DMS153 treated with DMSO at 0.1 percent for 48 hours (cell line): ENCODE measurements around the gene MACROD2.

Experiments used
- DNase-seq: peaks from one replicate; lab custom pipeline; 2025; ENCODE audit not compliant: unreplicated experiment; lab: John Stamatoyannopoulos, UW

MACROD2 gene

DNA sequence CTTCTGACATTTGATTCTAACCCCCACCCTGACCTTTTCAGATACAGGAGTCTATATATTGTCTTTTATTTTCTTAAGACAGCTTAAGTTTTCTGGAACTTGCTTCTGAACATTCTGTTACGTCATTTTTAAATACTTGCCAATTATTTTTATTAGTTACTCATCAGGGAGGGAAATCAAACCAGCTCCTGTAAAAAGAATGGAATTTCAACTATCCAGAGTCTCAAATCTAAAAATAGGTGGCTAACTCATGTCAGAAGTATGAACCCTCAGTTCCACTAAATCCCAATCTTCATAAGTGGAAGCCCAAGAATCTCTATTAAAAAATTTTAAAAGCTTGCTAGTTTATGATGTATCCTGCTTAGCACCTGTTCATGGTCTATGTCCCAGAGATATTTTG lies 1677.9 kb downstream of the MACROD2 start:
- DNase-seq: no peak

DNA sequence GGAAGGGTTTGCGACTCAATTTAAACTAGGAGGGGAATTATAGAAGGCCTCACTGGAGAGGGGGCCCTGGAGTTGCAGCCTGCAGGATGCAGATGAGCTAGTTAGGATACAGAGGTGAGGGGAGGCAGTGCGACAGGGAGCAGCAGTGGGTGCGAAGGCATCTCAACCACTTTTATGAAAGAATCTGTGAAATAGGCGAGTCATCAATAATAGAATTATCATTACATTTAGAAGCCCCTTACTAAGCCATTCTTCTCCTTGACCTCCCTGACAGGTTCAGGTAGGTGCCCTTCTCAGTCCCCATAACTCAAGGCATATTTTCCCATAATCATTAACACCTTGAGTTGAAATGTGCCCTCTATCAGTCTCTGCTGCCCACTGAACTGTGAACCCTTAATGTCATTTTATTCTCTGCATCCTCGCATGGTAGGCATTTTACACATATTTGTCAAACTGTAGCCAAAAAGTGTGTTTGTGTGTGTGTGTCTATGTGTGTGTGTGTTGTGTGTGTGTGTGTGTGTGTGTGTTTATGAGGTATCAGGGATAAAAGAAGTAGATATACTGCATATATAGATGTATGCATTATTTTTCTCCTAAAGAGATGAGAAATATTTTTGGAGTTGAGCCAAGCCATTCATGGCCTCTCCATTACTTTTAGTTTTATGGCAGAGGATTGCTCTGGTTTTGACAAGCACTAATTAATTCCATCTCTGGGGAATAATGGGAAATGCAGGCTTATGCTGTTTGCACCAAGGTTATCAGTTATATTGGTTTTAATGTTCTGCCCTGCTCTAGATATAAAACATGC lies 1679.1 kb downstream of the MACROD2 start:
- no peak for DNase-seq

DNA sequence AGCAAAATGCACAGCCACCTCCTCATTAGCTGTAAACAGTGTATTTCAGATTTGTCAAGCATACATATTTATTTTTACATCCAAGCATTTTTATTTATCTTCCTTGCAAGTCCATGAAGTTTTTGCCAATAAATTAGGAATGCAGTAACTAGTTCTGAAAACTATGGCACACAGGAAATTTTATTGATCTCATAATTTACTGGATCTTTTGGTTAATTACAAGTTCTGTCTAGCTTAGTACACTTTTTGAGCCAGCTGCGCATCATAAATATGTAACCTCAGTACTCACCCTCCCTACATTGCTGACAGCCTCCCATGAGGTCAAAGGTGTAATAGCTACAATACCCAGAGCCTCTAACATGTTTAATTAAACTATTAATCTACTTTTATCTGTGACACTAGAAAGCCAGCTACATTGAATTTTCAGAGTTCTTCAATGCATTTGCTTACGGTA lies 1679.8 kb downstream of the MACROD2 start:
- DNase-seq: no peak

DNA sequence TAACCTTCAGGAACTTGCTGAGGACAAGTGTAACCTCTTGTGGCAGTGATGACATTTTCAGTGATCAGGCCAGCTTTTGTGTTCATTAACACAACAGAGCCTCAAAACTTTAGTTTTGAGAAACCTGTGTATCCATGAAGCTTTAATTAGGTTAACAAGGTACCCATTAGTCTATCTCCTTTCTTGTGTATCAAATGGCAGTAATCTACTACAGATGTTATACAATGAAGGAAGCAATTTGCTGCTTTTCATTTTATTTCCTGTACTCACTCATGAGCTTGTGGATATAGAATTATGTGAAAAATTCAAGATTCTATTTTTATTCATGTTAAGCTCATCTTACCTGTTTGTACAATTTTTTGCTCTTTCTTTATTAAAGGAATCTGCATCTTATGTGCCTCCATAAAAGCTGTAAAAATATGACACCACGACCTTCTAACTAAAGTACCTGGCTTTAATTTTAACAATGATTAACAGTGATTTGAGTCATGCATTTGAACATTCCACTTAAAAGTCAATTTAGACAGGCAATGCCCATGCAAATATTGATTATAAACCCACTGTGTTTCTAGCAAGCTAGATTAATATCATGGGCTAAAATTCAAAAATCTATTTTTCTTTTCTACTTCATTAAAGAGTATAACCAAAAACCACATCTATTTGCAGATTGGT lies 1680.6 kb downstream of the MACROD2 start:
- no peak for DNase-seq

DNA sequence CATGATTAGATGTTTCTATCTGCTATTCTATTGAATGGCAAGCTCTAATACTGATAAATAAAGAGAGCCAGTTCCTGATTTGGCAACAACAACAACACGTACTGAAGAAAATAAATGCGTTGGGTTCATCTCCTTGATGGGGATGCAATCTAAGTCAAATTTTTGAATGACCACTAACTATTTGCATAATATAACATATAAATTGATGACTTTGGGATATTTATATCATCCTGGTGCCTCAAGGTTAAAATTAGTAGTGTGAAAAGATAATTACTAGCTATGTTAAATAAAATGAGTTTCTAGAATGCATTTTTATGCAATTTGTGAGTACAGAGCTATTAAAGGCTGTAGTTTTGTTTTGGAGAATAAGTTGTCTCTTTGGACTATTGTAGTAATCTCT lies 1681.5 kb downstream of the MACROD2 start:
- no peak for DNase-seq

DNA sequence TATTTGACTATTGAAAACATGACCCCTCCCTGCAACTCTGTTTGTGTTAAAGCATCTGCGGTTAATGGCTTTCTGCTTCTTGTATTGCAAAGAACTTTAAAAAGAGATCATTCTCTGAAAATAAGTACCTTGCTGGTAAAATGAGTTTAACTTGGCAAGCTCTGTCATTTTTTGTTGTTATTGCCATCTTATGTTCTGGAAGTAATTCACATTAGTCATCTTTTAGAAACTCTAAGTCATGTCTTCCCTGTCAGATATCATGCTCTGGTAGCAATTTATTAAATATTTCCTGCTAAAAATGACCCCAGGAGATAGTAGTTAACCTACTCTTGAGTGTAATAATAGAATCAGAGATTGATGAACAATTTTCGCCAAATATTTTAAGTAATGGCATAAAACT lies 1687.4 kb downstream of the MACROD2 start:
- no peak for DNase-seq

DNA sequence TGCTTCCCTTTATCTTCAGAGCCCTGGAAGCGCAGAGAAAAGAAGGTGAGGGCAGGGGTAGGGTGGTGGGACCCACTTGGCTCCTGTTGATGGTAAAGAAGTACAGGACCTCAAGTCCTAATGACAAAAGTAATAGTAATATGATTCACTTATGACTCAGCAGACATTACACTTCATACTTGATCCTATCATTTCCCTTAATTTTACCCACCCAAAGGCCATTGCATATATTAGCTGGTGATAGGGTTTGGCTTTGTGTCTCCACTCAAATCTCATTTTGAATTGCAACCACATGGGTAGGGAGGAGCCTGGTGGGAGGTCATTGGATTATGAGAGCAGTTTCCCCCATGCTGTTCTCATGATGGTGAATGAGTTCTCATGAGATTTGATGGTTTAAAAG lies 1697.3 kb downstream of the MACROD2 start:
- no peak for DNase-seq

DNA sequence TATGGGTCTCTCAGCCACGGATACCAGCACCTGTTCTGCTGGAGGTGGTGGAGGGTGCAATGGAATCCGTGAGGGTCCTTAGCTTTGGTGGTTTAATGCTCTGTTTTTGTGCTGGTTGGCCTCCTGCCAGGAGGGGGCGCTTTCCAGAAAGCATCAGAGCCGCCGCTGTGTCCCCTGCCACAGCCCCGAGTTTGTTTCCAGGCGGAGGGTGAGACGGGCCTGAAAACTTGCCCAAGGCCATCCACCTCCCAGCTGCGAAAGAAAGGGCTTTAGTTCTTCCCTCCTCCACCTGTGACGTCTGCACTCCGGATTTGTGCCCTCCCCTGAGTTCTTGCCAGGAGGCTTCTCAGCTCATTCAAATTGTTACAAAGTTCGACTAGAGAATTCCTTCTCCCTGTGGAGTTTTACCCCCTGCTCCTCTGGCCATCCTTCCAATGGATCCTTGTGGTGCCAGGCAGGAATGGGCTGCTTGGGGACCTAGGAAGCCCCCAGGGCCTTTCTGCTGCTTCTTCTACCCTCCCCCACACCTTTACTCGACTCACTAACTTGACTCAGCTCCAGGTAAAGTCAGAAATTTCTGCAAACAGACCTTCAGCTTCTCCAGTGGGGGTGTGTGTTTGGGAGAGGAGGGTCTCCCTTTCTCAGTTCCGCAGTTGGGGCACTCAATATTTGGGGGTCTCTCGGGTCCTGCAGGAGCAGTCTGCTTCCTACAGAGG lies 1704.3 kb downstream of the MACROD2 start:
- no peak for DNase-seq

DNA sequence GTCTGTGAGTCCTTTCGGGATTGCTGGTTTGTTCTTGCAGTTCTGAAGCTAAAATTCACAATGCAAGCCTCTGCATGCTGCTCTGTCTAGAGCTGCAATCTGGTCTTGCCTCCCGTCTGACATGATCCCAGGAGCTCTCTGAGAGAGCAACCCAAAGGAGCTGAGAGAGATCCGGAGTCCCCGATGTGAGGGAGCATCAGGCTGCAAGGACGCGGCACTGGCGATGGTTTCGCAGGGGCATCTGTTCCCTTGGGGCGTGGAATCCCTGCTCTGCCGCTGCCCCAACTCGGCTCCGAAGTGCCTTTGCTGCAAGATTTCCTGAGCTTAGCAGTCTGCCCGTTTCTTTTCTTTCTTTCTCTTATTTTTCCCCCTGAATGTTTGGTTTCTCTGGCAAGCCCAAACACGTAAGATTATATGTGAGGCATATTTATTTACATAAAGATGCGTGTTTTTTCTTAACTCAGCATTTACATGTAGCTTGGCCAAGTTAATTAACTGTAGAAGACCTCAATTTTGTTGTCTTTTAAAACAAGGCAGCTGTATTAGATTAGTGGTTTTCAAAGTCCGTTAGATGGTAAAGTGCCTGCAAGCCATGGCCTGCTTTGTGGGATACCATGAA lies 1704.9 kb downstream of the MACROD2 start:
- DNase-seq: no peak

DNA sequence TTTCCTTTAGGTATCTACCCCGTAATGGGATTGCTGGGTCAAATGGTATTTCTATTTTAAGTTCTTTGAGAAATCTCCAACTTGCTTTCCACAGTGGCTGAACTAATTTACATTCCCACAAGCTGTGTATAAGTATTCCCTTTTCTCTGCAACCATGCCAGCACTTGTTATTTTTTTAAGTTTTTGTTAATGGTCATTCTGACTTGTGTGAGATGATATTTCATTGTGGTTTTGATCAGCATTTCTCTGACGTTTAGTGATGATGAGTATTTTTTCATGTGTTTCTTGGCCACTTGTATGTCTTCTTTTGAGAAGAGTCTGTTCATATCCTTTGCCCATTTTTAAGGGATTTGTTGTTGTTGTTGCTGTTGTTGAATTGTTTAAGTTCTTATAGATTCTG lies 1706.8 kb downstream of the MACROD2 start:
- no peak for DNase-seq

DNA sequence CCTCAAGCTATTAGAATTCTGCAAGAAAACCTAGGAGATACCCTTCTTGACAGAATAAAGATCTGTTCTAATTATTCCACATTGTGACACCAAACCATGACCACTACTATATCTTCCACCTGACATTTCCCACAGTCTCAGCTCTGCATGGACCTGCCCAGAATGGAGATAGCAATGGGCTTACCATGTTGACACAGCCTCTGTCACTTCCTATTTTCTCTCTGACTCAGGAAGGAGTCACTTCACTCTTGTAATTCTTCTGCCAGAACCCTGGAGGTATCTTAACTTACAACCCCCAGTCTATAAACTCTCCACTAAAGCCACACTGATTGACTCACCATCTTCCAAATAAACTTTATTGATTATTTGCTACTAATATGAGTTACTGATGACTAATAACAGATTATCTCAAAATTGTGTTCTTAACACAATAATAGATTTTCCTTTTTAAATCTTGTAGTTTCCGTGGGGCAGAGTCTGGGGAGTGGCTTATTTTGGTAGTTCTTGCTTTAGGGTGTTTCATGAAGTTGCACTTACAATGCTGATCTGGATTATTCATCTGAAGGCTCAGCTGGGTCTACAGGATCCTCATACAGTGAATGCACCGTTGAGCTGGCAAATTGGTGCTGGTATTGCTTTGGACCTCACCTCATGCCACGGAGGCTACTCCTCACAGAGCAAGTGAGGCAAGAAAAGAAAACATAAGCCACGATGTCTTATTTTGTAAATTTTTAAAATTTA lies 1708.0 kb downstream of the MACROD2 start:
- DNase-seq: no peak

DNA sequence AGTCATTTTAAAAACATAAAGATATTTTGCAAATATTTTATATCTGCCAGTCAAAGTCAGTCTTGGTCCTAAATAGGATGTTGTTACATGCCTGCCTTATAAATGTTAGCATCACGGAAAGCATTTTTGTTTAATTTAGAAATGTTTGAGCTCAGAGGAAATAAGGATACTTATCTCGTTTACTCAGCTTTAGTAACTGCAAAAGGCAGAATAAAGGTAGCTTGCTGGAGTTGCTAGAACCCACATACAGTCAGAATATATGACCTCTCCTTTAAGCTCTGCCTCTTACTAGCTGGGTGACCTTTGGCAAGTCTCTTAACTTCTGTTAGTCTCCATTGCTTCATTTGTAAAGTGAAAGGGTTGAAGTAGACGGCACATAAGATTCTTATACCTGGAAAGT lies 1710.7 kb downstream of the MACROD2 start:
- DNase-seq: no peak

DNA sequence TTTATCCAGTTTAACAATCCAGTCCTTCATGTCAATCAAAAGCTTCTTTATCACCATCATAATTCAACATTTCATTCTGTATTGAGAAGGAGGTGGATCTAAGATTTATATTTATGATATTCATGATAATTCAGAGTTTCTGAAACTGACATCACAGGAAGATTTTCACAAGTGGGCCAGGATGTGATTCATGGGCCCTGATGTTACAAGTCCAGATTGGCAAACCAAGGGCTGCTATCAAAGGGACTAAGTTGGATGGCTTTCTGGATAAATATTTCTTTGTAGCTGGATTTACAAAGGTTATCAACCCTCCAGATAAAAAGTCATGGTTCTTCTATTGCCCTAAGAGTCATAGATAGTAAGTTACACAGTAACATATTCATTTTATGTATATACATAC lies 1711.4 kb downstream of the MACROD2 start:
- no peak for DNase-seq

DNA sequence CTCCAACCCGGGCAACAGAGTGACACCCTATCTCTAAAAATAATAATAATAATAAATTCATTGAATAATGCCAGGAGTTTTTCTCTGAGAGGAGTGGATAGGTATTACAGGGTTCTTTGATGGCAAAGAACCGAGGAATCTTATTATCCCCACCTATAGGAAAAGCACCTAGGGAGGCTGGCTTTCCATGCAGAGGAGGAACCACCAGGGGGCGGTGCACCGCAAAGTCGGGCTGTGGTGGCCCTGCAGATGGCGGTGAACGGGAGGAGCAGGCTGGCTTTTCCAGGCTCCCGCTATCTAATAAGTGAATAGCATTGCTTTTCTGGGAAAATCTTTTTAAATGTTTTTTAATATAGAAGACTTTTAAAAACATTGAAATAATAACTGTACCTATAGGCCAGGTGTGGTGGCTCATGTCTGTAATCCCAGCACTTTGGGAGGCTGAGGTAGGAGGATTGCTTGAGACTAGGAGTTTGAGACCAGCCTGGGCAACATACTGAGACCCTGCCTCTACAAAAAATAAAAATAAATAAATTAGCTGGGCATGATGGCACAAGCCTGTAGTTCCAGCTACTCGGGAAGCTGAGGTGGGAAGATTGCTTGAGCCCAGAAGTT lies 1713.8 kb downstream of the MACROD2 start:
- no peak for DNase-seq

DNA sequence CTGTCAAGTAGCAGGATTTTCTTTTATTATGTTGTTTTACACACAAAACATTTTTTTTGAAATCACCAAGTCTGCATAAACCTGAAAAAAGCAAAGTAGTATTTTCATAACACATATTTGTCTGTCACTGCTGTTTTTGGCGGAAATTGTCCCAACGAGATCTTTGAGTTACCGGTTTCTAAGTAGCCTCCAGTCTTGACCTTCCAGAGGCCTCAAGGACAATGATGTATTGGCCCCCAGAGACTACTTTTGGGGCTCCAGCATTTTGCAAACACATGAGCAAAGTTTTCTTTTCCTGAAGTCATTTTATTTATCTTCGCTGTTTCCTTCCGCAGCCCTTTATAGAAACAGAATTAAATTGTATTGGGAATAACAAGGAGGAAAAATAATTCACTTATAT lies 1715.3 kb downstream of the MACROD2 start:
- DNase-seq: no peak

DNA sequence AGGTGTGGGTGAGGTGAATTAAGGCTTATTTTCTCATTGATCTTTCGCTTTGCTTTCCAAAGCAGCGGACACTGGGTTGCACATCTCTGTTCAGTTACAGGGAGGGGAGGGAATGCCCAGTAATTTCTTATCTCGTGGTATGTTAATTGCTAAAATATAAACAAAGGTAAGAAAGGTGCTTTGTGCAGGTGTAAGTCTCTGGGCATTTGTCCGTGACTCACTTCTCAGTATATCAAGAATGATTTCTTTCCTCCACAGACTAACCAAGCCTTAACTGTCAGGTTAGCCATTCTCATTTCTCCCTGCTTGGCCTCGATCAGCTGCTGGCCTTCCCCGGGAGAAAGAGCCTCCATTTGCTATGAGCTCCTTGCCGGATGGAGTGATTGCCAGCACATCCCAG lies 1715.9 kb downstream of the MACROD2 start:
- no peak for DNase-seq

DNA sequence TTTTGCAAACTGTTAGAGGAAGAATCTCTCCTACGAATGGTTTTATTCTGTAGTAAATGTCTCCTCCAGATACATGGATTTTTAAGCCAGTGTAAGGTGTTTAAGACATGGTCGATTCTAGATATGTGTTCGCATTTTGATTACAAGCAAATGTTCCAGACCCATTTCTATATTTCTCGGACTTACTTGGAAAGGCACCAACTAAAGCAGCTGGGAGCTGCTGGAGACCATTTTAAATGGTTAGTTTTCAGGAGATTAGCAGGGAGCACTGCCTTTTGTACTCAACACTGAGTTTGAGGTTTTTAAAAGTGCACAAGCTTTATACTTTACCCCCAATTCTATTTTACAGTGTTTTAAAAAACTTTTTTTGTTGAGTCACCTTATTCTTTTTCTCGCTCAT lies 1720.9 kb downstream of the MACROD2 start:
- no peak for DNase-seq

DNA sequence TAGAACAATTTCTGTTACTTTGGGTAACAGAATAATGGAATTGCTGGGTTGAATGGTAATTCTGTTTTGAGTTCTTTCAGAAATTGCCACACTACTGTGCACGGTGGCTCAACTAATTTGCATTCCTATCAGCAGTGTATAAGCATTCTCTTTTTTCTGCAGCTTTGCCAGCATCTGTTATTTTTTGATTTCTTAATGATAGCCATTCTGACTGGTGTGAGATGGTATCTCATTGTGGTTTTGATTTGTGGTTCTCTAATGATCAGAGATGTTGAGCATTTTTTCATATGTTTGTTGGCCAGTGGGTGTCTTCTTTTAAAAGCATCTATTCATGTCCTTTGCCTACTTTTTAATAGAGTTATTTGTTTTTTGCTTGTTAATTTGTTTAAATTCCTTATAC lies 1731.1 kb downstream of the MACROD2 start:
- DNase-seq: no peak

DNA sequence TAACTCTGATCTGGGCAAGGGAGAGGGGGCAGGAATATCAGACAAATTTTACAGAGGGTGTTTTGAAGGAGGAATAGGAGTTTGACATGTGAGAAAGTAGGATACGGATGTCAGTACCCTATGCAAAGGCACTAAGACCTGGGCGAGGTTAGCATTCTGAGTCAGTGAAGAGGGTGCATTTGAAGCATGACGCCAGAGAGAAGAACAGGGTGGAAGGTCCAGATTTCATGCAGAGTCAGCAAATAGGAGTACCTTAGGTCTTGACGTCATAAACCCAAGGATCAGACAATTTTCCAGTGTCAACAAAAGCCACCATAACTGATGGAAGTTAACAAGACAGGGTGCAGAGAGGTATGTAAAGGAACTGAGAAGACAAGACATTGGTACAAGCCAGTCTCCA lies 1738.7 kb downstream of the MACROD2 start:
- no peak for DNase-seq

DNA sequence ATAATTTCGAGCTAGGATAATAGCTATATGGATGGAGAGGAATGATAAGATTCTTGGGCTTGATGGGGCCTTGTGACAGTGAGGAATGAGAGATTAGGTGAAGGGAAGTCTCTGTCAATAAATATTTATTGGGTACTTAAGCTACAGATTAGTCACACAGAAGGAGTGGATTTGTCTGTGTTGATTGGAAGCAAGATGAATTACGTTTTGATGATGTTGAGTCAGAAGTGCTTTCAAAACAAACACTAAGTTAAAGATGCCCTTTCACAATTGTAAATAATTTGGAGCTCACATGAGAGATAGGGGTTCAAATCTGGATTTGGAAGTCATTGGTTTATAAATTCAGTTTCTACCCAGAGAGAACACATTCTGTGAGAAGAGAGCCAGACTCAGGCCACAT lies 1743.7 kb downstream of the MACROD2 start:
- DNase-seq: no peak
